K562 (cell line): ENCODE data around the gene USP31. TPM values are rescaled to one million over a fixed set of nuclear protein-coding genes. Genes with fewer than 3 reads are reported as not detected.

ENCODE experiments used
- CHCHD3 ChIP-seq: fragments of 250-450 bp; sonication (Bioruptor Pico); IDR thresholded peaks from 2 replicates; pipeline ENCODE4 v2.1.2; 2022; ENCODE audit warnings: mild to moderate bottlenecking
- CREM ChIP-seq: IDR thresholded peaks from 2 replicates; pipeline ENCODE4 v1.6.1; 2014; ENCODE audit warnings: antibody characterized with exemption, low read depth
- DPF2 ChIP-seq: fragments of 450-650 bp; IDR thresholded peaks from 2 replicates; pipeline ENCODE4 v1.6.1; 2016
- LEF1 ChIP-seq: fragments of 450-650 bp; IDR thresholded peaks from 2 replicates; pipeline ENCODE4 v1.6.1; 2016; ENCODE audit warnings: mild to moderate bottlenecking
- NEUROD1 ChIP-seq: fragments of 150-350 bp; IDR thresholded peaks from 2 replicates; pipeline ENCODE4 v1.6.1; 2014; ENCODE audit warnings: borderline replicate concordance, low read length, low read depth; ENCODE audit not compliant: partially characterized antibody
- NFE2L1 ChIP-seq: fragments of 450-650 bp; IDR thresholded peaks from 2 replicates; pipeline ENCODE4 v1.6.1; 2016; ENCODE audit warnings: missing genetic modification characterization, low read depth, mild to moderate bottlenecking, missing compliant biosample characterization, moderate library complexity, borderline replicate concordance
- PPARD ChIP-seq: fragments of 250-450 bp; sonication (Bioruptor Pico); IDR thresholded peaks from 2 replicates; pipeline ENCODE4 v1.8.0; 2022; ENCODE audit warnings: inconsistent platforms, mild to moderate bottlenecking, moderate library complexity
- SETDB1 ChIP-seq: IDR thresholded peaks from one replicate; pipeline ENCODE4 v1.6.1; 2012; ENCODE audit warnings: low read length, control low read depth, inconsistent platforms
- SREBF2 ChIP-seq: sonication (generic); formaldehyde crosslinking; IDR thresholded peaks from 2 replicates; pipeline ENCODE4 v1.4.0; 2020; ENCODE audit warnings: mild to moderate bottlenecking, missing genetic modification reagents
- TBL1XR1 ChIP-seq, 2 experiments: IDR thresholded peaks; 2 replicates each; pipeline ENCODE4 v1.6.1; 2012; ENCODE audit warnings: improper control_type of control experiment in 2 of 2, low read length in 2 of 2, mild to moderate bottlenecking in 1 of 2
- TOE1 ChIP-seq, 2 experiments: fragments of 450-650 bp in 1 of 2; sonication (generic) in 1 of 2; formaldehyde crosslinking in 1 of 2; IDR thresholded peaks; 2 replicates each; pipeline versions ENCODE4 v1.7.1 to v1.8.0; 2016 to 2022; ENCODE audit warnings: borderline replicate concordance in 2 of 2, mild to moderate bottlenecking in 2 of 2, antibody characterized with exemption in 1 of 2, inconsistent platforms in 1 of 2, low read depth in 1 of 2, missing genetic modification reagents in 1 of 2, moderate library complexity in 1 of 2
- XRCC4 ChIP-seq: IDR thresholded peaks from one replicate; pipeline ENCODE4 v1.6.1; 2011; ENCODE audit not compliant: insufficient read depth, insufficient read length; ENCODE audit errors: extremely low read depth
- ZFP36 ChIP-seq: fragments of 150-350 bp; IDR thresholded peaks from 2 replicates; pipeline ENCODE4 v1.6.1; 2018; ENCODE audit warnings: low read length, low read depth; ENCODE audit not compliant: partially characterized antibody
- ZNF217 ChIP-seq: sonication (generic); formaldehyde crosslinking; IDR thresholded peaks from 2 replicates; pipeline ENCODE4 v1.8.0; 2022; ENCODE audit warnings: mild to moderate bottlenecking, missing genetic modification reagents
- ZNF280B ChIP-seq: fragments of 250-450 bp; sonication (Bioruptor Pico); IDR thresholded peaks from 2 replicates; pipeline ENCODE4 v1.5.1; 2021; ENCODE audit warnings: mild to moderate bottlenecking
- ZNF696 ChIP-seq: fragments of 250-450 bp; sonication (Bioruptor Pico); conservative IDR thresholded peaks from 2 replicates; pipeline ENCODE4 v1.4.0; 2020; ENCODE audit warnings: mild to moderate bottlenecking, moderate library complexity
- polyA plus RNA-seq, 8 experiments: library from polyadenylated mRNA; depleted of rRNA in 4 of 8; stranded (reverse) in 5 of 8; unstranded in 3 of 8; fragments of >200 nt; fragmentation: Nextera tagmentation in 2 of 8; fragmentation: Illumina TruSeq in 1 of 8; extraction: Ambion mirVana in 2 of 8; extraction: Trizol in 1 of 8; gene quantifications; 2 replicates each; pipeline versions ENCODE4 v1.2.1 to v1.2.3, GENCODE V29; 2011 to 2014; ENCODE audit warnings: inconsistent platforms in 1 of 8, missing spikeins in 1 of 8
- total RNA-seq, 7 experiments: library from RNA; depleted of rRNA in 6 of 7; stranded (reverse); fragments of >200 nt in 6 of 7; fragmentation: Illumina TruSeq in 2 of 7; extraction: Trizol in 2 of 7; gene quantifications; 2 replicates each; pipeline versions ENCODE4 v1.2.1 to v1.2.3, GENCODE V29; 2011 to 2021; ENCODE audit warnings: low replicate concordance in 1 of 7
- TF ChIP-seq, protein P1 (sequence below): fragments of 450-650 bp; IDR thresholded peaks from one replicate; pipeline ENCODE4 v1.6.1; 2018; ENCODE audit warnings: mild to moderate bottlenecking, moderate library complexity; ENCODE audit not compliant: partially characterized antibody
- TF ChIP-seq, protein P2 (sequence below), 2 experiments: fragments of 450-650 bp; IDR thresholded peaks; 2 replicates each; pipeline ENCODE4 v1.6.1; 2016
- TF ChIP-seq, protein P3 (sequence below): sonication (generic); formaldehyde crosslinking; IDR thresholded peaks from 2 replicates; pipeline ENCODE4 v1.8.0; 2023; ENCODE audit warnings: mild to moderate bottlenecking, missing genetic modification reagents
- TF ChIP-seq, protein P4 (sequence below), 2 experiments: fragments of 450-650 bp; conservative IDR thresholded peaks; 2 replicates each; pipeline ENCODE4 v1.6.1; 2017; ENCODE audit warnings: mild to moderate bottlenecking in 2 of 2, moderate library complexity in 2 of 2

USP31 gene
- total and polyA plus RNA-seq, 9 of the 15 experiments (the other 6 are each of a cell fraction or from before 2014, with no cell fraction given) = 0.56 to 4.9 (median 2.9) TPM

GRCh38 chr16:23148513-23149266 is 562 bp downstream of the USP31 start (continued):
- TF ChIP-seq, protein P1, sequence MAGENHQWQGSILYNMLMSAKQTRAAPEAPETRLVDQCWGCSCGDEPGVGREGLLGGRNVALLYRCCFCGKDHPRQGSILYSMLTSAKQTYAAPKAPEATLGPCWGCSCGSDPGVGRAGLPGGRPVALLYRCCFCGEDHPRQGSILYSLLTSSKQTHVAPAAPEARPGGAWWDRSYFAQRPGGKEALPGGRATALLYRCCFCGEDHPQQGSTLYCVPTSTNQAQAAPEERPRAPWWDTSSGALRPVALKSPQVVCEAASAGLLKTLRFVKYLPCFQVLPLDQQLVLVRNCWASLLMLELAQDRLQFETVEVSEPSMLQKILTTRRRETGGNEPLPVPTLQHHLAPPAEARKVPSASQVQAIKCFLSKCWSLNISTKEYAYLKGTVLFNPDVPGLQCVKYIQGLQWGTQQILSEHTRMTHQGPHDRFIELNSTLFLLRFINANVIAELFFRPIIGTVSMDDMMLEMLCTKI = no peak
- no peak for TF ChIP-seq CREM
- TF ChIP-seq DPF2 = 0 out of 2 replicates have a peak, but pooled peaks have one; percentile 22
- no peak for TF ChIP-seq NFE2L1 (tag)
- no peak for TF ChIP-seq SETDB1
- TF ChIP-seq, protein P2, sequence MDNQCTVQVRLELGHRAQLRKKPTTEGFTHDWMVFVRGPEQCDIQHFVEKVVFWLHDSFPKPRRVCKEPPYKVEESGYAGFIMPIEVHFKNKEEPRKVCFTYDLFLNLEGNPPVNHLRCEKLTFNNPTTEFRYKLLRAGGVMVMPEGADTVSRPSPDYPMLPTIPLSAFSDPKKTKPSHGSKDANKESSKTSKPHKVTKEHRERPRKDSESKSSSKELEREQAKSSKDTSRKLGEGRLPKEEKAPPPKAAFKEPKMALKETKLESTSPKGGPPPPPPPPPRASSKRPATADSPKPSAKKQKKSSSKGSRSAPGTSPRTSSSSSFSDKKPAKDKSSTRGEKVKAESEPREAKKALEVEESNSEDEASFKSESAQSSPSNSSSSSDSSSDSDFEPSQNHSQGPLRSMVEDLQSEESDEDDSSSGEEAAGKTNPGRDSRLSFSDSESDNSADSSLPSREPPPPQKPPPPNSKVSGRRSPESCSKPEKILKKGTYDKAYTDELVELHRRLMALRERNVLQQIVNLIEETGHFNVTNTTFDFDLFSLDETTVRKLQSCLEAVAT (IDR thresholded peaks at IDR 0.05) = no peak
- TF ChIP-seq LEF1 = no peak
- no peak for TF ChIP-seq SREBF2 (CRISPR knock-in tag)
- no peak for TF ChIP-seq CHCHD3 (CRISPR knock-in tag)
- TF ChIP-seq ZNF696 = no peak
- TF ChIP-seq TOE1 (IDR thresholded peaks at IDR 0.05; ENCODE audit: borderline replicate concordance) = no peak
- no peak for TF ChIP-seq TOE1 (CRISPR knock-in tag; IDR thresholded peaks at IDR 0.05; ENCODE audit: borderline replicate concordance, low read depth)
- no peak for TF ChIP-seq ZNF217 (CRISPR knock-in tag)
- TF ChIP-seq, protein P3, sequence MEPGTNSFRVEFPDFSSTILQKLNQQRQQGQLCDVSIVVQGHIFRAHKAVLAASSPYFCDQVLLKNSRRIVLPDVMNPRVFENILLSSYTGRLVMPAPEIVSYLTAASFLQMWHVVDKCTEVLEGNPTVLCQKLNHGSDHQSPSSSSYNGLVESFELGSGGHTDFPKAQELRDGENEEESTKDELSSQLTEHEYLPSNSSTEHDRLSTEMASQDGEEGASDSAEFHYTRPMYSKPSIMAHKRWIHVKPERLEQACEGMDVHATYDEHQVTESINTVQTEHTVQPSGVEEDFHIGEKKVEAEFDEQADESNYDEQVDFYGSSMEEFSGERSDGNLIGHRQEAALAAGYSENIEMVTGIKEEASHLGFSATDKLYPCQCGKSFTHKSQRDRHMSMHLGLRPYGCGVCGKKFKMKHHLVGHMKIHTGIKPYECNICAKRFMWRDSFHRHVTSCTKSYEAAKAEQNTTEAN = no peak
- TF ChIP-seq PPARD (CRISPR knock-in tag) = no peak
- no peak for TF ChIP-seq TBL1XR1 (IDR thresholded peaks at IDR 0.05; ENCODE audit: low read length in 2 of 2)
- no peak for TF ChIP-seq ZNF280B (CRISPR knock-in tag)
- TF ChIP-seq, protein P4, sequence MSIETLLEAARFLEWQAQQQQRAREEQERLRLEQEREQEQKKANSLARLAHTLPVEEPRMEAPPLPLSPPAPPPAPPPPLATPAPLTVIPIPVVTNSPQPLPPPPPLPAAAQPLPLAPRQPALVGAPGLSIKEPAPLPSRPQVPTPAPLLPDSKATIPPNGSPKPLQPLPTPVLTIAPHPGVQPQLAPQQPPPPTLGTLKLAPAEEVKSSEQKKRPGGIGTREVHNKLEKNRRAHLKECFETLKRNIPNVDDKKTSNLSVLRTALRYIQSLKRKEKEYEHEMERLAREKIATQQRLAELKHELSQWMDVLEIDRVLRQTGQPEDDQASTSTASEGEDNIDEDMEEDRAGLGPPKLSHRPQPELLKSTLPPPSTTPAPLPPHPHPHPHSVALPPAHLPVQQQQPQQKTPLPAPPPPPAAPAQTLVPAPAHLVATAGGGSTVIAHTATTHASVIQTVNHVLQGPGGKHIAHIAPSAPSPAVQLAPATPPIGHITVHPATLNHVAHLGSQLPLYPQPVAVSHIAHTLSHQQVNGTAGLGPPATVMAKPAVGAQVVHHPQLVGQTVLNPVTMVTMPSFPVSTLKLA (conservative IDR thresholded peaks at IDR 0.05) = peak; percentile 13 to 49; a peak in 2 of 4 replicates
- TF ChIP-seq XRCC4 = no peak
- TF ChIP-seq ZFP36 = no peak
- TF ChIP-seq NEUROD1 = no peak
